GM12878 (cell line): ENCODE data around the gene HLTF. TPM values are rescaled to one million over a fixed set of nuclear protein-coding genes. Genes with fewer than 3 reads are reported as not detected.
"Not testable (repeated sequence)": the region's sequence is repeated elsewhere in the genome, so short reads cannot be mapped to it uniquely, and the experiment has no call there.

ENCODE experiments used
- ATAC-seq: fragments of 200-7000 bp; cut with Tn5 transposase; 3 replicates; pipeline ENCODE4 v1.9.1; 2020; ENCODE audit warnings: mild to moderate bottlenecking, moderate library complexity
- BruUV-seq: library from RNA; stranded (reverse); fragments of 400-500 nt; replicated peaks from 2 replicates; lab custom pipeline; 2021; lab: Mats Ljungman, UMichigan
- CTCF ChIA-PET: fragments of 300-600 bp; sonication (Branson Sonifier 250); formaldehyde crosslinking; extraction: SDS; loops from one replicate; lab custom pipeline; 2021; ENCODE audit warnings: inconsistent platforms; lab: Yijun Ruan, JAX
- POLR2A ChIA-PET: fragments of 350-600 bp; formaldehyde crosslinking; extraction: SDS; loops from one replicate; lab custom pipeline; 2021; ENCODE audit warnings: inconsistent platforms; lab: Charles Lee
- RAD21 ChIA-PET: fragments of 300-600 bp; sonication (Branson Sonifier 250); formaldehyde crosslinking; loops from one replicate; lab custom pipeline; 2023; ENCODE audit warnings: antibody characterized with exemption; ENCODE audit not compliant: unreplicated experiment; lab: Charles Lee
- SMC1A ChIA-PET: fragments of 300-600 bp; sonication (Branson Sonifier 250); formaldehyde crosslinking; loops from one replicate; lab custom pipeline; 2023; ENCODE audit not compliant: unreplicated experiment, uncharacterized antibody; lab: Charles Lee
- DNase-seq: peaks from one replicate; pipeline ENCODE4 v3.0.0-alpha.2; 2011; ENCODE audit warnings: low read depth, low spot score
- FAIRE-seq: peaks from 3 replicates; lab custom pipeline; 2011; peaks lifted over from hg19 to GRCh38; lab: Jason Lieb, UNC
- H2AFZ ChIP-seq: 2 replicates; pipeline ENCODE4 v1.6.0; 2011; ENCODE audit warnings: low read depth, low read length, control low read depth; ENCODE audit not compliant: control insufficient read depth
- H3K27ac ChIP-seq: 2 replicates; pipeline ENCODE4 v1.5.1; 2011; ENCODE audit warnings: control low read depth; ENCODE audit not compliant: control insufficient read depth, insufficient read depth
- H3K27me3 ChIP-seq, 2 experiments: replicated peaks in 1 of 2; 2 replicates each; pipeline versions ENCODE4 v1.6.0 to v1.6.1; 2011; ENCODE audit warnings: low read length in 1 of 2; ENCODE audit not compliant: control insufficient read depth in 2 of 2, insufficient read depth in 2 of 2
- H3K36me3 ChIP-seq, 2 experiments: 2 replicates each; pipeline ENCODE4 v1.5.1; 2011; ENCODE audit warnings: low read length in 1 of 2; ENCODE audit not compliant: control insufficient read depth in 2 of 2, insufficient read depth in 2 of 2
- H3K4me1 ChIP-seq: 2 replicates; pipeline ENCODE4 v1.6.1; 2011; ENCODE audit warnings: mild to moderate bottlenecking, low read length, moderate library complexity, mixed read lengths; ENCODE audit not compliant: control insufficient read depth, insufficient read depth
- H3K4me2 ChIP-seq: 2 replicates; pipeline ENCODE4 v1.6.0; 2011; ENCODE audit warnings: control low read depth; ENCODE audit not compliant: control insufficient read depth, insufficient read depth
- H3K4me3 ChIP-seq: fragments of 200-600 bp; sonication (generic); 2 replicates; pipeline ENCODE4 v1.5.1; 2016
- H3K79me2 ChIP-seq: 2 replicates; pipeline ENCODE4 v1.6.0; 2011; ENCODE audit warnings: low read length; ENCODE audit not compliant: control insufficient read depth, insufficient read depth
- H3K9ac ChIP-seq: 2 replicates; pipeline ENCODE4 v1.8.0; 2011; ENCODE audit warnings: low read length, control low read depth, mixed read lengths; ENCODE audit not compliant: control insufficient read depth, insufficient read depth
- H3K9me3 ChIP-seq: replicated peaks from 3 replicates; pipeline ENCODE4 v1.5.1; 2011; ENCODE audit warnings: mild to moderate bottlenecking, low read length; ENCODE audit not compliant: control insufficient read depth, insufficient read depth
- H4K20me1 ChIP-seq: 2 replicates; pipeline ENCODE4 v1.6.0; 2011; ENCODE audit not compliant: control insufficient read depth, insufficient read depth
- PRDM15 ChIP-seq: fragments of 450-650 bp; formaldehyde crosslinking; IDR thresholded peaks from 2 replicates; pipeline ENCODE4 v1.4.0; 2020; ENCODE audit warnings: mild to moderate bottlenecking, moderate library complexity
- SP1 ChIP-seq: IDR thresholded peaks from one replicate; pipeline ENCODE4 v1.6.1; 2011; ENCODE audit warnings: low read depth, low read length
- WGBS: methylation state at CpG from one replicate; pipeline ENCODE4 v1.1.6; 2016; ENCODE audit warnings: low lambda C conversion rate; ENCODE audit not compliant: insufficient replicate concordance, insufficient coverage; ENCODE audit errors: missing lambda C conversion rate; 5-methylcytosine and 5-hydroxymethylcytosine counted together
- in situ Hi-C: fragments of 300-500 bp; cut with MboI; formaldehyde crosslinking; loops from 9 replicates; pipeline ENCODE4 v1.14.3; 2018; ENCODE audit warnings: mixed read lengths
- intact Hi-C: fragments of 100-400 bp; cut with micrococcal nuclease; formaldehyde crosslinking; loops from one replicate; pipeline ENCODE4 v1.14.2; 2022; ENCODE audit not compliant: unreplicated experiment
- polyA plus RNA-seq, 11 experiments: library from polyadenylated mRNA; depleted of rRNA in 4 of 11; unstranded in 6 of 11; stranded (reverse) in 5 of 11; fragments of >200 nt; fragmentation: Nextera tagmentation in 4 of 11; fragmentation: Illumina TruSeq in 1 of 11; extraction: Ambion mirVana in 4 of 11; extraction: Trizol in 1 of 11; gene quantifications; 1 replicate in 1 of 11; 2 replicates in 10 of 11; pipeline versions ENCODE4 v1.2.1 to v1.2.3, GENCODE V29; 2011 to 2016; ENCODE audit warnings: inconsistent platforms in 2 of 11, missing spikeins in 2 of 11, low read depth in 1 of 11
- total RNA-seq, 4 experiments: library from RNA; depleted of rRNA in 3 of 4; stranded (reverse); fragments of >200 nt in 3 of 4; fragmentation: Illumina TruSeq in 1 of 4; extraction: Trizol in 1 of 4; gene quantifications; 2 replicates each; pipeline versions ENCODE4 v1.2.1 to v1.2.3, GENCODE V29; 2013 to 2021

Gene HLTF
- total and polyA plus RNA-seq, 10 of the 15 experiments (the other 5 are each of a cell fraction or from before 2014, with no cell fraction given), result 13.7 to 50.4 (median 31.7) TPM

- TF ChIP-seq PRDM15, result no peak
- TF ChIP-seq SP1, result no peak
Observed at GRCh38 chr3:148990236-148990635, 96.1 kb downstream of the HLTF start (continued).

DNA sequence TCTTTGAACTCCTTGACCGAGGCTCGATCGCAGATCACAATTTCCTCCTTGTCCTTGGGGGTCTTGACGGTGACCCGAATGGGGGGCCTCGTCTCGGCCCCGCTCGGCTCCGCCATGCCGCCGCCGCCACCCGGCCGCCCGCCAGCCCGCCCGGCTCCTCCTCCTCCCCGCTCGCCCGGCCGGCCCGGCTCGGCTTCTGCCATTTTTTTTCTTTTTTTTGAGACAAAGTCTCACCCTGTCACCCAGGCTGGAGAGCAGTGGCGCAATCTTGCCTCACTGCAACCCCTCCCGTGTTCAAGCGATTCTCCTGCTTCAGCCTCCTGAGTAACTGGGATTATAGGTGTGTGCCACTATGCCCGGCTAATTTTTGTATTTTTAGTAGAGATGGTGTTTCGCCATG lies 98.8 kb downstream of the HLTF start:
- H2AFZ ChIP-seq, intact Hi-C loops, H3K27me3 ChIP-seq, H3K9me3 ChIP-seq, BruUV-seq, in situ Hi-C loops, H3K4me2 ChIP-seq, RAD21 ChIA-PET, H3K36me3 ChIP-seq, FAIRE-seq, H3K9ac ChIP-seq, H3K4me1 ChIP-seq, H4K20me1 ChIP-seq, DNase-seq, H3K4me3 ChIP-seq, POLR2A ChIA-PET, H3K79me2 ChIP-seq, H3K27ac ChIP-seq, ATAC-seq, SMC1A ChIA-PET, CTCF ChIA-PET: not testable (repeated sequence)
- WGBS, result 90% methylated on average over 8 of the region's 29 CpGs
